ENCODE results near the gene RNF115. TPM values are rescaled to one million over a fixed set of nuclear protein-coding genes. Genes with fewer than 3 reads are reported as not detected.

RNF115 gene
- total and polyA plus RNA-seq, 2 of the 8 experiments (the other 6 are each of a cell fraction or from before 2014, with no cell fraction given) = 4.7 to 10.8 TPM

GRCh38 chr1:145740269-145740668 lies 83.6 kb downstream of the RNF115 start:
- Histone ChIP-seq H3K4me2 (ENCODE audit: insufficient read depth in 1 of 2, low read depth in 2 of 2, low read length in 2 of 2) (no peak overlapping the region), H3K27ac (ENCODE audit: low read depth, low read length) (no peak overlapping the region), H3K4me1 (replicated peaks in 1 of 4; ENCODE audit: control insufficient read depth in 3 of 4, insufficient read depth in 4 of 4, low read length in 3 of 4) (no peaks in the 10 kb centered on the region), H3K18ac (ENCODE audit: extremely low read depth, low read length) (no peak overlapping the region), H2BK20ac (ENCODE audit: low read length) (no peak overlapping the region), H2BK120ac (replicated peaks; ENCODE audit: low read depth, low read length) (no peak overlapping the region), H3K4me3 (ENCODE audit: extremely low read depth in 1 of 4, insufficient read depth in 2 of 4, low read depth in 3 of 4, low read length in 4 of 4) (no peak overlapping the region), H3K79me2 (ENCODE audit: control insufficient read depth in 1 of 2, insufficient read depth in 2 of 2, low read length in 2 of 2) (no peaks in the 10 kb centered on the region), H4K20me1 (replicated peaks in 1 of 2; ENCODE audit: control insufficient read depth in 1 of 2, insufficient read depth in 2 of 2, low read length in 2 of 2) (no peaks in the 10 kb centered on the region), H3K36me3 (ENCODE audit: control insufficient read depth in 2 of 4, insufficient read depth in 4 of 4, low read length in 3 of 4) (peaks cover 0 to 6% (median 2%) of the 10 kb centered on the region in 4 experiments; a peak in 2 of 8 replicates), H3K79me1 (ENCODE audit: low read depth, low read length) (no peaks in the 10 kb centered on the region), H3K9me3 (ENCODE audit: insufficient read depth in 2 of 2, low read depth in 1 of 2, low read length in 1 of 2) (no peaks in the 10 kb centered on the region), H2BK12ac (ENCODE audit: low read depth, low read length) (no peak overlapping the region), H3K14ac (ENCODE audit: insufficient read length) (no peak overlapping the region), H3K23ac (ENCODE audit: insufficient read length) (no peak overlapping the region), H3K9ac (replicated peaks in 1 of 4; ENCODE audit: extremely low read depth in 1 of 4, low read depth in 3 of 4, low read length in 3 of 4) (no peak overlapping the region), H2AK5ac (ENCODE audit: low read depth, low read length) (no peak overlapping the region), H3K4ac (replicated peaks; ENCODE audit: insufficient read length, low read depth, low read length) (no peak overlapping the region), H2AFZ (ENCODE audit: low read length) (no peak overlapping the region), H3K23me2 (ENCODE audit: low read depth, low read length) (no peaks in the 10 kb centered on the region), H3K27me3 (replicated peaks in 1 of 4; ENCODE audit: control insufficient read depth in 3 of 4, extremely low read depth in 1 of 4, insufficient read depth in 3 of 4, low read length in 3 of 4) (no peaks in the 10 kb centered on the region), H3K56ac (replicated peaks; ENCODE audit: insufficient read length, low read depth, low read length) (no peak overlapping the region), H4K5ac (ENCODE audit: insufficient read length, low read depth, low read length) (no peak overlapping the region), H4K8ac (ENCODE audit: extremely low read depth, insufficient read depth, low read length) (no peak overlapping the region), H2BK5ac (ENCODE audit: low read depth, low read length) (no peak overlapping the region), H2BK15ac (ENCODE audit: low read length) (no peak overlapping the region), H4K91ac (replicated peaks; ENCODE audit: insufficient read length, low read length) (no peak overlapping the region)
- ChIA-PET POLR2A (ENCODE audit: partially characterized antibody) (no interaction called here), CTCF (ENCODE audit: partially characterized antibody) (no interaction called here)
- FAIRE-seq (no peak), DNase-seq (ENCODE audit: low read depth in 1 of 2, low spot score in 2 of 2) (no peak)
- 93% methylated on average over 4 of the region's 4 CpGs; no CpG with 5 or more reads in 1 of the 2 experiments for WGBS, 2 experiments (ENCODE audit: extremely low coverage in 1 of 2, insufficient coverage in 1 of 2, insufficient read length in 1 of 2, insufficient replicate concordance in 2 of 2, low coverage in 1 of 2, low lambda C conversion rate in 2 of 2, missing lambda C conversion rate in 1 of 2)
- no peak for TF ChIP-seq CHD2 (IDR thresholded peaks at IDR 0.05; ENCODE audit: low read length)
- TF ChIP-seq EZH2 (IDR thresholded peaks at IDR 0.05; ENCODE audit: low read depth, low read length, severe bottlenecking) = no peak
- no peak for TF ChIP-seq RBBP5 (IDR thresholded peaks at IDR 0.05; ENCODE audit: borderline replicate concordance, low read depth, low read length)
- no peak for TF ChIP-seq EGR1 (IDR thresholded peaks at IDR 0.05; ENCODE audit: borderline replicate concordance, low read depth, low read length)
- no peak for TF ChIP-seq TBP (IDR thresholded peaks at IDR 0.05; ENCODE audit: low read depth, low read length)
- TF ChIP-seq SIN3A (conservative IDR thresholded peaks at IDR 0.05 in 1 of 2, IDR thresholded peaks at IDR 0.05 in 1 of 2; ENCODE audit: low read depth in 1 of 2, low read length in 2 of 2) = no peak
- no peak for TF ChIP-seq TCF12 (IDR thresholded peaks at IDR 0.05; ENCODE audit: low read depth, low read length)
- TF ChIP-seq GABPA (IDR thresholded peaks at IDR 0.05; ENCODE audit: borderline replicate concordance, insufficient read depth, low read length) = no peak
- no peak for TF ChIP-seq POU5F1 (IDR thresholded peaks at IDR 0.05; ENCODE audit: low read depth, low read length)
- TF ChIP-seq BRCA1 (IDR thresholded peaks at IDR 0.05; ENCODE audit: low read depth, low read length) = no peak
- no peak for TF ChIP-seq MAX (IDR thresholded peaks at IDR 0.05)
- no peak for TF ChIP-seq ATF2 (IDR thresholded peaks at IDR 0.05; ENCODE audit: low read length)
- no peak for TF ChIP-seq MAFK (IDR thresholded peaks at IDR 0.05; ENCODE audit: low read depth, low read length)

All from H1 (cell line).